H1 (cell line): ENCODE measurements around the gene ZCCHC3.

ENCODE experiments used
- BRCA1 ChIP-seq: IDR thresholded peaks from 2 replicates; pipeline ENCODE4 v1.6.1; 2012; ENCODE audit warnings: low read depth, low read length, improper control_type of control experiment
- CTCF ChIP-seq, 3 experiments: IDR thresholded peaks; 1 replicate in 2 of 3; 2 replicates in 1 of 3; pipeline versions ENCODE4 v1.5.1 to v1.6.1; 2011; ENCODE audit warnings: low read length in 3 of 3, mild to moderate bottlenecking in 3 of 3, inconsistent platforms in 2 of 3, low read depth in 1 of 3, moderate library complexity in 1 of 3; ENCODE audit not compliant: insufficient read depth in 1 of 3; ENCODE audit errors: control extremely low read depth in 1 of 3
- GTF2F1 ChIP-seq: IDR thresholded peaks from 2 replicates; pipeline ENCODE4 v1.6.1; 2012; ENCODE audit warnings: low read depth, low read length, improper control_type of control experiment, borderline replicate concordance
- JUND ChIP-seq: IDR thresholded peaks from 2 replicates; pipeline ENCODE4 v1.6.1; 2011; ENCODE audit warnings: mild to moderate bottlenecking, improper control_type of control experiment, low read length
- KDM1A ChIP-seq: fragments of 200-600, 300-600 bp; sonication (generic); IDR thresholded peaks from 2 replicates; pipeline ENCODE4 v1.7.1; 2016; ENCODE audit warnings: mild to moderate bottlenecking, low read length, borderline replicate concordance
- KDM5A ChIP-seq: fragments of 200-600 bp; IDR thresholded peaks from 2 replicates; pipeline ENCODE4 v1.7.1; 2012; ENCODE audit warnings: mild to moderate bottlenecking, low read length, inconsistent platforms, mixed read lengths
- MAFK ChIP-seq: IDR thresholded peaks from 2 replicates; pipeline ENCODE4 v1.6.1; 2012; ENCODE audit warnings: low read depth, mild to moderate bottlenecking, improper control_type of control experiment, low read length
- POLR2AphosphoS5 ChIP-seq: IDR thresholded peaks from 2 replicates; pipeline ENCODE4 v1.6.1; 2011; ENCODE audit warnings: low read depth, low read length
- RXRA ChIP-seq: IDR thresholded peaks from 2 replicates; pipeline ENCODE4 v1.6.1; 2011; ENCODE audit warnings: low read depth, mild to moderate bottlenecking, low read length, moderate library complexity; ENCODE audit not compliant: insufficient read depth
- SRF ChIP-seq: IDR thresholded peaks from 2 replicates; pipeline ENCODE4 v1.6.1; 2011; ENCODE audit warnings: mild to moderate bottlenecking, low read depth, low read length, moderate library complexity

DNA sequence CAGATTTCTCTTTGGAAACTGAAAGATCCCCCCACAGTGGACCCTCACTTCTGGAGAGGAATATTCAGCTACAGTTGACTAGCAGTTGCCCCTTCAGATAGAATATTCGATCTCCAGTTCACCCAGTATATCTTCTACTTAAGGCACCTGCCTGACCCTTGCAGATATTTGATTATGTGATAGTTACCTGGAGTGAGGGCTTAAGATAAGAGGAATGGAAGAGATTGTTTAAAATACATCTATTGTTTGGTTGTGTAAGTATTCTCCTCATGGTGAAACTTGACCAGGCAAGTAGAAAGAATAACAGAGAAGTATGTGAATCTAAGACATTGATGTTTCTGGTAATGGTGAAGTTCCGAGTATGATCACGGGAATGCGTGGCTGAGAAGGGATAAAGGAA is 1.6 kb upstream of the ZCCHC3 start:
- TF ChIP-seq GTF2F1 (no peak), MAFK (no peak), KDM5A (no peak), RXRA (no peak), CTCF (IDR thresholded peaks at IDR 0.05; ENCODE audit: control extremely low read depth in 1 of 3, insufficient read depth in 1 of 3, low read depth in 1 of 3, low read length in 3 of 3) (no peak), SRF (no peak), POLR2AphosphoS5 (no peak), BRCA1 (no peak), KDM1A (no peak), JUND (no peak)
